Loucy (cell line): ENCODE data around the gene OR5K1.

ENCODE experiments used
- H2AFZ ChIP-seq: fragments of 200-600 bp; sonication (generic); 2 replicates; pipeline ENCODE4 v1.6.0; 2016; ENCODE audit warnings: antibody characterized with exemption, mild to moderate bottlenecking, low read length, moderate library complexity
- H3F3A ChIP-seq: fragments of 200-600 bp; 2 replicates; pipeline ENCODE4 v1.6.0; 2016; ENCODE audit warnings: antibody characterized with exemption, low read depth, mild to moderate bottlenecking
- H3K27me3 ChIP-seq: fragments of 200-600 bp; sonication (generic); 2 replicates; pipeline ENCODE4 v1.6.1; 2014; ENCODE audit warnings: low read length, mild to moderate bottlenecking; ENCODE audit not compliant: insufficient read depth, poor library complexity, severe bottlenecking
- H3K36me3 ChIP-seq: fragments of 200-600 bp; sonication (generic); 2 replicates; pipeline ENCODE4 v1.6.1; 2016; ENCODE audit warnings: low read length; ENCODE audit not compliant: insufficient read depth
- H3K4me1 ChIP-seq: fragments of 200-600 bp; sonication (generic); 2 replicates; pipeline ENCODE4 v1.5.1; 2014; ENCODE audit warnings: low read length, mild to moderate bottlenecking; ENCODE audit not compliant: insufficient read depth, poor library complexity, severe bottlenecking
- H3K4me2 ChIP-seq: fragments of 200-600 bp; sonication (generic); 2 replicates; pipeline ENCODE4 v1.6.0; 2014; ENCODE audit warnings: antibody characterized with exemption, low read length, low read depth, mild to moderate bottlenecking; ENCODE audit not compliant: poor library complexity, severe bottlenecking
- H3K4me3 ChIP-seq: fragments of 200-600 bp; sonication (generic); 2 replicates; pipeline ENCODE4 v1.5.1; 2014; ENCODE audit warnings: low read length, mild to moderate bottlenecking, mixed read lengths; ENCODE audit not compliant: poor library complexity, severe bottlenecking
- H3K79me2 ChIP-seq: fragments of 200-600 bp; sonication (generic); 2 replicates; pipeline ENCODE4 v1.6.1; 2014; ENCODE audit warnings: low read length; ENCODE audit not compliant: insufficient read depth
- H3K9ac ChIP-seq: fragments of 200-600 bp; sonication (generic); 2 replicates; pipeline ENCODE4 v1.6.0; 2014; ENCODE audit warnings: mild to moderate bottlenecking, low read depth, low read length, moderate library complexity; ENCODE audit not compliant: poor library complexity, severe bottlenecking
- H3K9me2 ChIP-seq: fragments of 200-600 bp; sonication (generic); replicated peaks from 2 replicates; pipeline ENCODE4 v1.6.1; 2016; ENCODE audit warnings: low read depth, low read length, mixed read lengths
- H3K9me3 ChIP-seq: fragments of 200-600 bp; sonication (generic); 2 replicates; pipeline ENCODE4 v1.6.1; 2014; ENCODE audit warnings: mild to moderate bottlenecking, antibody characterized with exemption, low read length, low read depth; ENCODE audit not compliant: insufficient read depth
- H4K20me1 ChIP-seq: fragments of 200-600 bp; sonication (generic); 2 replicates; pipeline ENCODE4 v1.6.0; 2014; ENCODE audit warnings: antibody characterized with exemption, low read length, mild to moderate bottlenecking; ENCODE audit not compliant: insufficient read depth, poor library complexity, severe bottlenecking
- EZH2phosphoT487 ChIP-seq: fragments of 200-600 bp; IDR thresholded peaks from 2 replicates; pipeline ENCODE4 v1.6.1; 2018; ENCODE audit warnings: antibody characterized with exemption, mild to moderate bottlenecking, moderate library complexity, borderline replicate concordance
- TF ChIP-seq, protein P1 (sequence below): fragments of 200-600 bp; sonication (generic); conservative IDR thresholded peaks from 2 replicates; pipeline ENCODE4 v1.5.1; 2014; ENCODE audit warnings: mild to moderate bottlenecking, antibody characterized with exemption, low read length

The OR5K1 gene

GRCh38 chr3:98513091-98513511 lies 50.1 kb downstream of the OR5K1 start:
- H3K9me3 ChIP-seq = no peaks in the 10 kb centered on the region
- H3K4me1 ChIP-seq = peaks cover 4% of the 10 kb centered on the region
- H3K36me3 ChIP-seq = peaks cover 5% of the 10 kb centered on the region; the same call in 1 of the 2 replicates
- no peaks in the 10 kb centered on the region for H3K9me2 ChIP-seq
- no peak overlapping the region for H2AFZ ChIP-seq
- TF ChIP-seq EZH2phosphoT487 = no peak
- TF ChIP-seq, protein P1, sequence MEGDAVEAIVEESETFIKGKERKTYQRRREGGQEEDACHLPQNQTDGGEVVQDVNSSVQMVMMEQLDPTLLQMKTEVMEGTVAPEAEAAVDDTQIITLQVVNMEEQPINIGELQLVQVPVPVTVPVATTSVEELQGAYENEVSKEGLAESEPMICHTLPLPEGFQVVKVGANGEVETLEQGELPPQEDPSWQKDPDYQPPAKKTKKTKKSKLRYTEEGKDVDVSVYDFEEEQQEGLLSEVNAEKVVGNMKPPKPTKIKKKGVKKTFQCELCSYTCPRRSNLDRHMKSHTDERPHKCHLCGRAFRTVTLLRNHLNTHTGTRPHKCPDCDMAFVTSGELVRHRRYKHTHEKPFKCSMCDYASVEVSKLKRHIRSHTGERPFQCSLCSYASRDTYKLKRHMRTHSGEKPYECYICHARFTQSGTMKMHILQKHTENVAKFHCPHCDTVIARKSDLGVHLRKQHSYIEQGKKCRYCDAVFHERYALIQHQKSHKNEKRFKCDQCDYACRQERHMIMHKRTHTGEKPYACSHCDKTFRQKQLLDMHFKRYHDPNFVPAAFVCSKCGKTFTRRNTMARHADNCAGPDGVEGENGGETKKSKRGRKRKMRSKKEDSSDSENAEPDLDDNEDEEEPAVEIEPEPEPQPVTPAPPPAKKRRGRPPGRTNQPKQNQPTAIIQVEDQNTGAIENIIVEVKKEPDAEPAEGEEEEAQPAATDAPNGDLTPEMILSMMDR = no peak
- peaks cover 6% of the 10 kb centered on the region; the same call in 1 of the 2 replicates for H3K79me2 ChIP-seq
- H3K27me3 ChIP-seq = no peaks in the 10 kb centered on the region
- H3F3A ChIP-seq = no peaks in the 10 kb centered on the region
- peaks cover 13% of the 10 kb centered on the region for H4K20me1 ChIP-seq
- no peak overlapping the region for H3K9ac ChIP-seq
- H3K4me3 ChIP-seq = no peak overlapping the region
- no peak overlapping the region for H3K4me2 ChIP-seq

DNA sequence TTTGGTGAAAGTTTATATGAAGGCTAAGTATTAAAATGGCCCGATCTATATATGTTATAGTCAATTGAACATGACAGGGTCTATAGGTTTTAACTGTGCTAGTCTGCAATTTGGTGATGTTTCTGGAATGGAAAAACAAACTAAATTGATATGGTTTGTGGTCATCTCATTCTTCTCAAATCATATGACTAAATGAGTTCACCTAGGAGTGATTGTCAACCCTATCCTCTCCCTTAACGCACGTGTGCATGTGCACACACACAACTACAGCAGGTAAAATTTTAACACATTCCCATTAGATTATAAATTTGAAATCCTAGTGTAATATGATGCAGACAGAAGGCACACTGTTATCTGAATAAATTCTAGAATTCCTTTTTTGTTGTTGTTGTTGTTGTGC lies 50.7 kb downstream of the OR5K1 start:
- H3F3A ChIP-seq = no peaks in the 10 kb centered on the region
- TF ChIP-seq, protein P1 = no peak
- no peak for TF ChIP-seq EZH2phosphoT487
- no peak overlapping the region for H3K4me2 ChIP-seq
- no peak overlapping the region for H2AFZ ChIP-seq
- H3K9me3 ChIP-seq = no peaks in the 10 kb centered on the region
- no peak overlapping the region for H3K4me3 ChIP-seq
- H3K9ac ChIP-seq = no peak overlapping the region
- peaks cover 5% of the 10 kb centered on the region; the same call in 1 of the 2 replicates for H3K36me3 ChIP-seq
- H3K27me3 ChIP-seq = no peaks in the 10 kb centered on the region
- H3K79me2 ChIP-seq = peaks cover 11% of the 10 kb centered on the region; the same call in 1 of the 2 replicates
- H3K4me1 ChIP-seq = peaks cover 11% of the 10 kb centered on the region
- H4K20me1 ChIP-seq = peaks cover 19% of the 10 kb centered on the region
- no peaks in the 10 kb centered on the region for H3K9me2 ChIP-seq

DNA sequence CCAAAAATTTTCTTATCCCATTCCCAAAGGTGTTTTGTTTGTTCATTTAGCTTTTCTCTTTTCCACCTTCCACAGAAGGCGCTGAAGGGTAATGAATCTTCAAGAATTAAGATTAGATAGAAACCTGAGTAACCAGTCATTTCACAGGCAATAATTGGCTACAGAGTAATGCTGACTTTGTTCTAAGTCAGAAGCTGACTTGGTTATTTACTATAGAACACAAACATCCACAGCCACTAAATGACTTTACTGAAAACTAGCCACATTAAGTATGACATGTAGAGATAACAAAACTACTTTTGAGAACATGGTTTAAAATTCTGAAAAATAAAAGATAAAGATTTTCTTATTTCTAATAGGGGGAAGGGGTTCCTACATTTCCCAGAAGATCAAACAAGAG lies 51.9 kb downstream of the OR5K1 start:
- Histone ChIP-seq H4K20me1 (peaks cover 22% of the 10 kb centered on the region), H3K9me2 (no peaks in the 10 kb centered on the region), H3F3A (no peaks in the 10 kb centered on the region), H3K79me2 (peaks cover 24% of the 10 kb centered on the region), H3K27me3 (no peaks in the 10 kb centered on the region), H2AFZ (no peak overlapping the region), H3K4me1 (peaks cover 22% of the 10 kb centered on the region), H3K36me3 (peaks cover 5% of the 10 kb centered on the region; the same call in 1 of the 2 replicates), H3K9me3 (no peaks in the 10 kb centered on the region), H3K9ac (no peak overlapping the region), H3K4me3 (no peak overlapping the region), H3K4me2 (no peak overlapping the region)
- no peak for TF ChIP-seq EZH2phosphoT487
- TF ChIP-seq, protein P1 = no peak
